Mucosa of descending colon (tissue), 3 donors: ENCODE results near the gene TMEM212. TPM values are rescaled to one million over a fixed set of nuclear protein-coding genes. Genes with fewer than 3 reads are reported as not detected.

Source experiments
- ATAC-seq: fragments of 200-7000 bp; cut with Tn5 transposase; one replicate; pipeline ENCODE4 v1.9.1; 2020; ENCODE audit warnings: mild to moderate bottlenecking, moderate library complexity
- DNase-seq, 3 donors: peaks; one replicate each; pipeline ENCODE4 v3.0.0-alpha.2; 2020
- H3K36me3 ChIP-seq: fragments of 200-600 bp; one replicate; pipeline ENCODE4 v1.8.0; 2021; ENCODE audit warnings: low read depth, mild to moderate bottlenecking
- H3K4me1 ChIP-seq: fragments of 200-600 bp; one replicate; pipeline ENCODE4 v1.8.0; 2021; ENCODE audit warnings: low read depth, mild to moderate bottlenecking
- H3K4me3 ChIP-seq: fragments of 200-600 bp; one replicate; pipeline ENCODE4 v1.8.0; 2021; ENCODE audit warnings: mild to moderate bottlenecking
- H3K9me3 ChIP-seq: fragments of 200-600 bp; one replicate; pipeline ENCODE4 v1.8.0; 2021; ENCODE audit warnings: mild to moderate bottlenecking
- intact Hi-C, 2 donors: fragments of 100-400 bp; cut with DNase I in 1 of 2; cut with micrococcal nuclease in 1 of 2; formaldehyde crosslinking; loops; one replicate each; pipeline versions ENCODE4 v1.11.0 to v1.11.1; 2022; cut with DNase I, micrococcal nuclease
- total RNA-seq, 3 donors: library from RNA; stranded (reverse); fragmentation: NEBNext Ultra II Directional in 2 of 3; extraction: Animal tissue kit (Norgen Biotek cat#: 25700) in 2 of 3; gene quantifications; one replicate each; pipeline versions ENCODE4 v1.2.1 to v1.2.4, GENCODE V29; 2021 to 2023
- TF ChIP-seq, protein P1 (sequence below): fragments of 200-600 bp; IDR thresholded peaks from one replicate; pipeline ENCODE4 v1.8.0; 2022; ENCODE audit warnings: antibody characterized with exemption, mild to moderate bottlenecking
- donor health status: DM: no; HTN: no; CAD: no; lungs with moderate emphysema.
- donor health status: DM: no; HTN: no; CAD: no.
- donor health status: DM: no; HTN: yes; CAD: no.

TMEM212 gene
- total RNA-seq, 3 donors from 2014 or later = not detected

DNA sequence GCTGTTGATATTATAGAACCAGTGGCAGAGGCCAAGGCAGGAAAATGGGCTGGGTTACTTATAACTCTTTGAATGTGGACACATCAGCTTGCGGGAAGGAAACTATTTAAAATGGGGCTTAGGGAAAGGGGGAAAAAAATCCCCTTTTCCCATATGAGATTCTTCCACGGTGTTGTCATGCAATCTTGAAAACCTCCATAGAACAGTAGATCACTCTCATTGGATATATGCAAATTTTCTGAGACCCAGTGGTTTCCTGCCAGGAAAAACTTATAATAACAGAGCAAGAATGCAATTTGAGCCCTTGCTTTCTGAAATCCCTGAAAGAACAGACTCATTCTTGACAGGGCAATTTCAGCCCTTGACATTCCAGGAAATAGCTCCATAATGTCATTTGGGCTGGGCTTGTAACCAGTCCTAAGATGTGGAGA is 31.1 kb downstream of the TMEM212 start:
- intact Hi-C loops = no loop called here
- Histone ChIP-seq H3K4me1 (no peaks in the 10 kb centered on the region), H3K9me3 (no peaks in the 10 kb centered on the region), H3K36me3 (no peaks in the 10 kb centered on the region), H3K4me3 (no peak overlapping the region)
- DNase-seq = no peak
- TF ChIP-seq, protein P1, sequence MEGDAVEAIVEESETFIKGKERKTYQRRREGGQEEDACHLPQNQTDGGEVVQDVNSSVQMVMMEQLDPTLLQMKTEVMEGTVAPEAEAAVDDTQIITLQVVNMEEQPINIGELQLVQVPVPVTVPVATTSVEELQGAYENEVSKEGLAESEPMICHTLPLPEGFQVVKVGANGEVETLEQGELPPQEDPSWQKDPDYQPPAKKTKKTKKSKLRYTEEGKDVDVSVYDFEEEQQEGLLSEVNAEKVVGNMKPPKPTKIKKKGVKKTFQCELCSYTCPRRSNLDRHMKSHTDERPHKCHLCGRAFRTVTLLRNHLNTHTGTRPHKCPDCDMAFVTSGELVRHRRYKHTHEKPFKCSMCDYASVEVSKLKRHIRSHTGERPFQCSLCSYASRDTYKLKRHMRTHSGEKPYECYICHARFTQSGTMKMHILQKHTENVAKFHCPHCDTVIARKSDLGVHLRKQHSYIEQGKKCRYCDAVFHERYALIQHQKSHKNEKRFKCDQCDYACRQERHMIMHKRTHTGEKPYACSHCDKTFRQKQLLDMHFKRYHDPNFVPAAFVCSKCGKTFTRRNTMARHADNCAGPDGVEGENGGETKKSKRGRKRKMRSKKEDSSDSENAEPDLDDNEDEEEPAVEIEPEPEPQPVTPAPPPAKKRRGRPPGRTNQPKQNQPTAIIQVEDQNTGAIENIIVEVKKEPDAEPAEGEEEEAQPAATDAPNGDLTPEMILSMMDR = no peak
- ATAC-seq = peak; percentile 56

DNA sequence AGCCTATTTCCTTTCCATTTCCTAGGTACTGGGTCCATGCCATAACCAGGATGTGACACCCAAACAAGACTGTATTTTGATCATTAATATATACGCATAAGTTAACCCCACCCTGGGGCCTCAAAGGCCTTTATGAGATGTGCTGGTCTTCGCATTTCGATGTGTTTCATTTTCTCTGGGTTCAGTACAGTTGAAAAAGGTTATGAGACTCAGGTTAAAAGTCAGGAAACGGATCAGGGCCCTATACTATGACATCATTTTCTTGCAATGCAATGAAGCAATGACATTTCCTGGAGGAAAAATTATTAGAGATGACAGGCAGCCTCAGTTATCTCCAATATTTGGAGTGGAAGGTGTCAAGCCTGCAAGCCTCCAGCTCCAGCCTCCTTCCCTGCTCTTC is 31.7 kb downstream of the TMEM212 start:
- Histone ChIP-seq H3K36me3 (no peaks in the 10 kb centered on the region), H3K4me1 (no peaks in the 10 kb centered on the region)

DNA sequence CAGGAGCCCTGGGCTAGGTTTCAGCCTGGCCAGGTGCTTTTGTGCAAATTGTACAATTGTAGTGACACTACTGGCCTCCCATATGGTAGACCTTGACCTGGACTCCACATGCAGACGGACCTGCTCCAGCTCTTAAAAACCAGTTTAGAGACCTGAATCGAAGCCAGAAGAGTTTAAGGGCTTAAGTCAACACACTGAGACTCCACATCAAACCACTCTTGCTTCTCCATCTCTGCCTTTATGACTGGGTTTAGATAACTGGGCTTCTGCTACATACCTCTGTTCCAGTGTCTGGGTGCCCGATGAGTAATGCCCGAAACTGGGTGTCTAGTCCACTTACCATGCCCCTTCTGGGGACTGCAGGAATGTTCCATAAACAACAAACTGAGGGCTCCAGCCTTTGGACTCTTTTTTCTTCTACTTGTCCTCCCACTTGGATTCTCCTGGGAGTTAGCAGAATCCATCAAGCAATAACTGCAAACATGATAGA is 32.8 kb downstream of the TMEM212 start:
- DNase-seq (no peak), ATAC-seq (peak; percentile 49)
- Histone ChIP-seq H3K36me3 (no peaks in the 10 kb centered on the region), H3K4me3 (no peak overlapping the region), H3K9me3 (no peaks in the 10 kb centered on the region), H3K4me1 (no peaks in the 10 kb centered on the region)
- TF ChIP-seq, protein P1 = no peak
- intact Hi-C loops = no loop called here

More for the DNA sequence above, 31.7 kb downstream of the TMEM212 start:
- no peak for DNase-seq
- no peak for ATAC-seq
- TF ChIP-seq, protein P1 = no peak
- H3K9me3 ChIP-seq = no peaks in the 10 kb centered on the region
- intact Hi-C loops = no loop called here
- H3K4me3 ChIP-seq = no peak overlapping the region

DNA sequence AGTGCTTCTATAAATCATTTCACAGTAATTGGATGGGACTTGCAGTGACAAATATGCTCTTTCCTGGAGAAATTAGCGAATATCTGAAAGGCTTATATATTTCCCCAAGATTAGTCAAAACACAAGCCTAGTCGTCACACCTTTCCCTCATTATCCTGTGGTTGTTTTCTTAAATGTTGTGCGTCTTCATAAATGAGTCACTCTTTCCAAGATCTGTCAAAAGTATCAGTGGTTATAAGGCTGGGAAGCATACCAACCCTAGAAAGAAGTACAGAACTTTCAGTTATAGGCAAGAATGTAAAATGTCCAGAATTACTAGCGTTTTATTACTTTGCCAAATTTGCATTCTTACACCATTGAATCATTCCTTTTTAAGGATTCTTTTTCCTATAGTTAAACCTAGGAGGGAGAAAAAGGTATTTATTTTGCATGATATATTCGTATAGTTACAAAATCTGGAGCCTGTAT is 33.6 kb downstream of the TMEM212 start:
- DNase-seq (no peak), ATAC-seq (no peak)
- intact Hi-C loops = no loop called here
- Histone ChIP-seq H3K9me3 (no peaks in the 10 kb centered on the region), H3K4me1 (no peaks in the 10 kb centered on the region), H3K36me3 (no peaks in the 10 kb centered on the region), H3K4me3 (no peak overlapping the region)
- TF ChIP-seq, protein P1 = no peak

DNA sequence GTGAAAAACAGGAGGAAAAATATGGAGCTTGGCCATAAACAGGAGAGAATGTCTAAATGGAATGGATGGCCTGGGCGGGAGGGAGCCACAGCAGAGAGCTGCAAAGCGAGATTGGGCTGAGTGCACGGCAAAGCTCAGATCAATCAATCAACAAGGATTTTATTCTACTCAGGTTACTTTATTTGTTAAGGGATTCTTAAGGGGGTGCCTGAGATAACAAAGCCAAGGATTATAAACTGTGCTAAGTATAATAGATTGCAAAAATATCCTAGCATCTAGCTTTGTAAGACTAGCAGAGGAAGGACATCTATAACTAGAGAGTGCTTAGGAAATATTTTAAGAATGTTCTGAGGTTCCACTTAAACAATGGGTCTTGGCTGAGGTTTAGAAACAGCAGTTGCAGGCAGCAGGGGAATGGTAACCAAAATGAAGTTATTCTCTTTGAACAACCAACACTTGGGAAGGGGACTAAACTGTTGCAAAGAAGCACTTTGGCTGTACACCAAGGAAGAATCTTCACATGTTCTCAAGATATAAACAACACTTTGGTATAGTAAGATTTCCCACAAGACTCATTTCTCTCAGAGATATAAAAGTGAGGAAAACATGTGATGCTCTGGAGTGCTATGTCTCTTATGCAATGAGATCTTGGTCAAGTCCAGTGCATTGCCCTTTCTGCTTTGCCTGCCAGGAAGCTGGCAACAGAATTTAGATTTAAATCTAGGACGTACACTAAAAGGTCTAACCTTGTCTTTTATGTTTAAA is 35.5 kb downstream of the TMEM212 start:
- no peaks in the 10 kb centered on the region for H3K9me3 ChIP-seq
- no peaks in the 10 kb centered on the region for H3K4me1 ChIP-seq
- TF ChIP-seq, protein P1 = no peak
- no peak for ATAC-seq
- no peak overlapping the region for H3K4me3 ChIP-seq
- DNase-seq = no peak
- no peaks in the 10 kb centered on the region for H3K36me3 ChIP-seq
- intact Hi-C loops = no loop called here
